Measurements from ENCODE around the gene ZNF793. TPM values are rescaled to one million over a fixed set of nuclear protein-coding genes. Genes with fewer than 3 reads are reported as not detected.

Gene ZNF793
- total and polyA plus RNA-seq, 2 of the 8 experiments (the other 6 are each of a cell fraction or from before 2014, with no cell fraction given): 5.0 to 13.3 TPM

GRCh38 chr19:37551129-37551993 is 44.6 kb downstream of the ZNF793 start:
- H2AFZ ChIP-seq (ENCODE audit: low read length): no peak overlapping the region
- DNase-seq (ENCODE audit: low read depth in 1 of 2, low spot score in 2 of 2) (no peak), FAIRE-seq (no peak)
- H2BK20ac ChIP-seq (ENCODE audit: low read length): no peak overlapping the region
- H3K4me1 ChIP-seq (replicated peaks in 1 of 4; ENCODE audit: control insufficient read depth in 3 of 4, insufficient read depth in 4 of 4, low read length in 3 of 4): peaks cover 0 to 5% (median 0%) of the 10 kb centered on the region in 4 experiments; a peak in 1 of 7 replicates
- H3K23ac ChIP-seq (ENCODE audit: insufficient read length): no peak overlapping the region
- peak overlapping the region in 1 of 4 experiments; percentile 16; a peak in 1 of 8 replicates for H3K4me3 ChIP-seq (ENCODE audit: extremely low read depth in 1 of 4, insufficient read depth in 2 of 4, low read depth in 3 of 4, low read length in 4 of 4)
- H2AK5ac ChIP-seq (ENCODE audit: low read depth, low read length): no peak overlapping the region
- H3K36me3 ChIP-seq (ENCODE audit: control insufficient read depth in 2 of 4, insufficient read depth in 4 of 4, low read length in 3 of 4): peaks cover 0 to 3% (median 0%) of the 10 kb centered on the region in 4 experiments; a peak in 2 of 8 replicates
- CTCF ChIA-PET (ENCODE audit: partially characterized antibody): interaction anchor here (0.7 to 1.4 kb wide), 2 partner anchors 16 to 32 kb away, joined by 3 read pairs; no protein-coding TSS in a partner anchor
- no peaks in the 10 kb centered on the region for H3K23me2 ChIP-seq (ENCODE audit: low read depth, low read length)
- H3K27me3 ChIP-seq (replicated peaks in 1 of 4; ENCODE audit: control insufficient read depth in 3 of 4, extremely low read depth in 1 of 4, insufficient read depth in 3 of 4, low read length in 3 of 4): no peaks in the 10 kb centered on the region
- no peak overlapping the region for H2BK120ac ChIP-seq (replicated peaks; ENCODE audit: low read depth, low read length)
- TF ChIP-seq RFX5 (IDR thresholded peaks at IDR 0.05; ENCODE audit: borderline replicate concordance, low read depth, low read length) (no peak), TAF1 (IDR thresholded peaks at IDR 0.05; ENCODE audit: low read depth, low read length) (no peak), RAD21 (IDR thresholded peaks at IDR 0.05 in 1 of 2, conservative IDR thresholded peaks at IDR 0.05 in 1 of 2; ENCODE audit: low read depth in 2 of 2, low read length in 2 of 2) (peak; percentile 11 to 20; a peak in 3 of 4 replicates), BRCA1 (IDR thresholded peaks at IDR 0.05; ENCODE audit: low read depth, low read length) (no peak), TCF12 (IDR thresholded peaks at IDR 0.05; ENCODE audit: low read depth, low read length) (no peak), HDAC2 (IDR thresholded peaks at IDR 0.05; ENCODE audit: borderline replicate concordance in 1 of 2, low read depth in 2 of 2, low read length in 2 of 2) (no peak), SUZ12 (IDR thresholded peaks at IDR 0.05; ENCODE audit: low read length) (no peak), MAX (IDR thresholded peaks at IDR 0.05) (no peak)
- WGBS, 2 experiments (ENCODE audit: extremely low coverage in 1 of 2, insufficient coverage in 1 of 2, insufficient read length in 1 of 2, insufficient replicate concordance in 2 of 2, low coverage in 1 of 2, low lambda C conversion rate in 2 of 2, missing lambda C conversion rate in 1 of 2): 93% methylated on average over 65 of the region's 65 CpGs; no CpG with 5 or more reads in 1 of the 2 experiments
- POLR2A ChIA-PET (ENCODE audit: partially characterized antibody): no interaction called here
- H2BK15ac ChIP-seq (ENCODE audit: low read length): no peak overlapping the region
- H3K56ac ChIP-seq (replicated peaks; ENCODE audit: insufficient read length, low read depth, low read length): no peak overlapping the region
- H3K79me1 ChIP-seq (ENCODE audit: low read depth, low read length): no peaks in the 10 kb centered on the region
- H2BK12ac ChIP-seq (ENCODE audit: low read depth, low read length): no peak overlapping the region
- H3K14ac ChIP-seq (ENCODE audit: insufficient read length): no peak overlapping the region
- H3K9ac ChIP-seq (replicated peaks in 1 of 4; ENCODE audit: extremely low read depth in 1 of 4, low read depth in 3 of 4, low read length in 3 of 4): no peak overlapping the region
- no peak overlapping the region for H4K91ac ChIP-seq (replicated peaks; ENCODE audit: insufficient read length, low read length)
- no peak overlapping the region for H3K4me2 ChIP-seq (ENCODE audit: insufficient read depth in 1 of 2, low read depth in 2 of 2, low read length in 2 of 2)
- peaks cover 42 to 65% of the 10 kb centered on the region in 2 experiments for H3K9me3 ChIP-seq (ENCODE audit: insufficient read depth in 2 of 2, low read depth in 1 of 2, low read length in 1 of 2)
- no peak overlapping the region for H3K27ac ChIP-seq (ENCODE audit: low read depth, low read length)
- H3K4ac ChIP-seq (replicated peaks; ENCODE audit: insufficient read length, low read depth, low read length): no peak overlapping the region
- H3K79me2 ChIP-seq (ENCODE audit: control insufficient read depth in 1 of 2, insufficient read depth in 2 of 2, low read length in 2 of 2): no peaks in the 10 kb centered on the region
- no peaks in the 10 kb centered on the region for H4K20me1 ChIP-seq (replicated peaks in 1 of 2; ENCODE audit: control insufficient read depth in 1 of 2, insufficient read depth in 2 of 2, low read length in 2 of 2)
- H4K8ac ChIP-seq (ENCODE audit: extremely low read depth, insufficient read depth, low read length): no peak overlapping the region; the same call in 1 of the 2 replicates
- H4K5ac ChIP-seq (ENCODE audit: insufficient read length, low read depth, low read length): peak overlapping the region; percentile 37
- no peak overlapping the region for H2BK5ac ChIP-seq (ENCODE audit: low read depth, low read length)
- H3K18ac ChIP-seq (ENCODE audit: extremely low read depth, low read length): no peak overlapping the region
